Activated CD4-positive, alpha-beta memory T cell treated with anti-CD3 and anti-CD28 coated beads for 36 hours (primary cell): ENCODE results near the gene DBX2. TPM values are rescaled to one million over a fixed set of nuclear protein-coding genes. Genes with fewer than 3 reads are reported as not detected.
"Not testable (repeated sequence)": the region's sequence is repeated elsewhere in the genome, so short reads cannot be mapped to it uniquely, and the experiment has no call there.

Experiments used
- CTCF ChIA-PET: fragments of 350-600 bp; sonication (Branson Sonifier 250); formaldehyde crosslinking; loops from one replicate; lab custom pipeline; 2021; ENCODE audit warnings: antibody characterized with exemption, inconsistent platforms; lab: Charles Lee
- POLR2A ChIA-PET: fragments of 350-600 bp; sonication (Branson Sonifier 250); formaldehyde crosslinking; loops from one replicate; lab custom pipeline; 2021; ENCODE audit warnings: antibody characterized with exemption; lab: Charles Lee
- DNase-seq: peaks from one replicate; pipeline ENCODE4 v3.0.0-alpha.2; 2020
- H3K27ac Mint-ChIP-seq: one replicate; pipeline ENCODE4 v1.8.0; 2021; ENCODE audit warnings: mixed read lengths
- H3K27me3 Mint-ChIP-seq: one replicate; pipeline ENCODE4 v1.8.0; 2021; ENCODE audit warnings: mixed read lengths
- H3K36me3 Mint-ChIP-seq: one replicate; pipeline ENCODE4 v1.8.0; 2021; ENCODE audit warnings: mixed read lengths
- H3K4me1 Mint-ChIP-seq: one replicate; pipeline ENCODE4 v1.8.0; 2021; ENCODE audit warnings: low read depth, mixed read lengths
- H3K4me3 Mint-ChIP-seq: one replicate; pipeline ENCODE4 v1.8.0; 2021; ENCODE audit warnings: mild to moderate bottlenecking, mixed read lengths
- H3K9me3 Mint-ChIP-seq: one replicate; pipeline ENCODE4 v1.8.0; 2021; ENCODE audit warnings: mixed read lengths
- intact Hi-C: fragments of 100-400 bp; cut with micrococcal nuclease; formaldehyde crosslinking; loops from one replicate; pipeline ENCODE4 v1.15.1; 2023
- total RNA-seq, 2 experiments: library from RNA; stranded (reverse); gene quantifications; one replicate each; pipeline ENCODE4 v1.2.3, GENCODE V29; 2021

DBX2 gene
- total RNA-seq, 2 experiments from 2014 or later, result not detected

- H3K27me3 Mint-ChIP-seq, DNase-seq, intact Hi-C loops, H3K4me1 Mint-ChIP-seq, H3K36me3 Mint-ChIP-seq, H3K27ac Mint-ChIP-seq, H3K9me3 Mint-ChIP-seq, H3K4me3 Mint-ChIP-seq, POLR2A ChIA-PET, CTCF ChIA-PET: not testable (repeated sequence)
These were observed 66.0 kb downstream of the DBX2 start for GRCh38 chr12:44984863-44985262.

- ChIA-PET POLR2A (no interaction called here), CTCF (no interaction called here)
- intact Hi-C loops, result no loop called here
- Mint-ChIP-seq H3K9me3 (no peaks in the 10 kb centered on the region), H3K4me3 (no peak overlapping the region), H3K27ac (no peak overlapping the region), H3K27me3 (no peaks in the 10 kb centered on the region), H3K36me3 (no peaks in the 10 kb centered on the region), H3K4me1 (no peaks in the 10 kb centered on the region)
- DNase-seq, result no peak
These were observed 71.0 kb downstream of the DBX2 start for GRCh38 chr12:44979918-44980317.

GRCh38 chr12:44976246-44976645, 74.7 kb downstream of the DBX2 start:
- Mint-ChIP-seq H3K27me3 (no peaks in the 10 kb centered on the region), H3K36me3 (no peaks in the 10 kb centered on the region), H3K9me3 (no peaks in the 10 kb centered on the region), H3K27ac (no peak overlapping the region), H3K4me3 (no peak overlapping the region), H3K4me1 (no peaks in the 10 kb centered on the region)
- no peak for DNase-seq
- intact Hi-C loops, result no loop called here
- CTCF ChIA-PET, result interaction anchor here (0.7 to 1.6 kb wide), 2 partner anchors 27 to 392 kb away, joined by 4 to 8 read pairs; no protein-coding TSS in a partner anchor
- POLR2A ChIA-PET, result no interaction called here

- no peaks in the 10 kb centered on the region for H3K36me3 Mint-ChIP-seq
These were observed 78.0 kb downstream of the DBX2 start for GRCh38 chr12:44972746-44973421.

GRCh38 chr12:44968965-44969364, 81.9 kb downstream of the DBX2 start:
- no peak overlapping the region for H3K27ac Mint-ChIP-seq
- ChIA-PET CTCF (interaction anchor here (0.7 kb wide), 1 partner anchor 304 kb away, joined by 3 read pairs; no protein-coding TSS in a partner anchor), POLR2A (no interaction called here)
- no peak for DNase-seq
- no peak overlapping the region for H3K4me3 Mint-ChIP-seq
- H3K9me3 Mint-ChIP-seq, result peaks cover 10% of the 10 kb centered on the region
- H3K4me1 Mint-ChIP-seq, result peaks cover 4% of the 10 kb centered on the region
- H3K27me3 Mint-ChIP-seq, result peaks cover 1% of the 10 kb centered on the region
- intact Hi-C loops, result no loop called here
- H3K36me3 Mint-ChIP-seq, result no peaks in the 10 kb centered on the region

More at GRCh38 chr12:44972746-44973421, 78.0 kb downstream of the DBX2 start:
- Mint-ChIP-seq H3K9me3 (no peaks in the 10 kb centered on the region), H3K27me3 (peaks cover 1% of the 10 kb centered on the region), H3K27ac (no peak overlapping the region), H3K4me1 (peaks cover 4% of the 10 kb centered on the region), H3K4me3 (no peak overlapping the region)
- ChIA-PET CTCF (interaction anchor here (2.2 kb wide), 1 partner anchor 24 kb away, joined by 9 read pairs; no protein-coding TSS in a partner anchor), POLR2A (no interaction called here)
- no peak for DNase-seq
- intact Hi-C loops, result no loop called here

Other genes with a start within 250 kb of the DBX2 start
- gene NELL2, start 174.8 kb downstream of the DBX2 start, total RNA-seq, result 10 to 100 TPM; 40.5 to 43.5 TPM
- gene ANO6, start 165.0 kb upstream of the DBX2 start, total RNA-seq, result 10 to 100 TPM; 19.0 to 21.4 TPM